GM12875 (cell line): ENCODE data around the gene FIGN.

Experiments
- H3K4me3 ChIP-seq: one replicate; pipeline ENCODE4 v1.5.1; 2011; ENCODE audit warnings: low read depth, low read length, control low read depth
- TF ChIP-seq, protein P1 (sequence below): IDR thresholded peaks from 2 replicates; pipeline ENCODE4 v1.5.1; 2011; ENCODE audit warnings: low read depth, mild to moderate bottlenecking, control low read depth, inconsistent platforms, low read length, moderate library complexity, borderline replicate concordance; ENCODE audit not compliant: insufficient read depth

FIGN gene

DNA sequence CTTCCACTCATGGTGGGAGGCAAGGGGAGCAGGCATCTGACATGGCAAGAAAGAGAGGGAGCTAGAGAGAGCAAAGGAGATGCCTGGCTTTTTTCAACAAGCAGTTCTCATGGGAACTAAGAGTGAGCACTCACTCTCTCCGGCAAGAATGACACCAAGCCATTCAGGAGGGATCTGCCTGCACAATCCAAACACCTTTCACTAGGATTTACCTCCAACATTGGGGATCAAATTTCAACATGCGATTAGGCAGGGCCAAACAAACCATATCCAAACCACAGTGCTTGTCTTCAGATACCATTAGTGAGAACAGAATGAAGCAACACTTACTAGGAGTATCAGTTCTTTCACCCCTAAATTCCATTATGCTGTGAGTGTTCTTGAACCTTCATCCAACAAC, 77.3 kb downstream of the FIGN start:
- TF ChIP-seq, protein P1, sequence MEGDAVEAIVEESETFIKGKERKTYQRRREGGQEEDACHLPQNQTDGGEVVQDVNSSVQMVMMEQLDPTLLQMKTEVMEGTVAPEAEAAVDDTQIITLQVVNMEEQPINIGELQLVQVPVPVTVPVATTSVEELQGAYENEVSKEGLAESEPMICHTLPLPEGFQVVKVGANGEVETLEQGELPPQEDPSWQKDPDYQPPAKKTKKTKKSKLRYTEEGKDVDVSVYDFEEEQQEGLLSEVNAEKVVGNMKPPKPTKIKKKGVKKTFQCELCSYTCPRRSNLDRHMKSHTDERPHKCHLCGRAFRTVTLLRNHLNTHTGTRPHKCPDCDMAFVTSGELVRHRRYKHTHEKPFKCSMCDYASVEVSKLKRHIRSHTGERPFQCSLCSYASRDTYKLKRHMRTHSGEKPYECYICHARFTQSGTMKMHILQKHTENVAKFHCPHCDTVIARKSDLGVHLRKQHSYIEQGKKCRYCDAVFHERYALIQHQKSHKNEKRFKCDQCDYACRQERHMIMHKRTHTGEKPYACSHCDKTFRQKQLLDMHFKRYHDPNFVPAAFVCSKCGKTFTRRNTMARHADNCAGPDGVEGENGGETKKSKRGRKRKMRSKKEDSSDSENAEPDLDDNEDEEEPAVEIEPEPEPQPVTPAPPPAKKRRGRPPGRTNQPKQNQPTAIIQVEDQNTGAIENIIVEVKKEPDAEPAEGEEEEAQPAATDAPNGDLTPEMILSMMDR = no peak
- H3K4me3 ChIP-seq = no peak overlapping the region

DNA sequence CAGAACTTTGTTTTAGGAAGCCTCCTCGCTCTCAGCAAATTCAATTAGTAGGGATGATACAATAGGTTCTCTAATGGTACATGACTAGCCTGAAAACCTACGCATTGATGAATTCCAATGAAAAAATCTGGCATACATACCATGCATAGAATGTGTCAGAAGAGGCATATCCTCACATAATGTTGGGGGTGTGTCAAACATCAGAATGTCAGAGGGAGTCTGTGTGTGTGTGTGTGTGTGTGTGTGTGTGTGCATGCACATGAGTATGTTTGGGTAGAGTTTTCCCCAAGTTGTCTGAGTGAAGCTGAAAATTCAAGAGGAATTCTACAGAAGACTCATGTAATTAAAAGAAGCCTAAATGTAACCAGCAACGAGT, 78.5 kb downstream of the FIGN start:
- no peak overlapping the region for H3K4me3 ChIP-seq
- TF ChIP-seq, protein P1 = no peak

DNA sequence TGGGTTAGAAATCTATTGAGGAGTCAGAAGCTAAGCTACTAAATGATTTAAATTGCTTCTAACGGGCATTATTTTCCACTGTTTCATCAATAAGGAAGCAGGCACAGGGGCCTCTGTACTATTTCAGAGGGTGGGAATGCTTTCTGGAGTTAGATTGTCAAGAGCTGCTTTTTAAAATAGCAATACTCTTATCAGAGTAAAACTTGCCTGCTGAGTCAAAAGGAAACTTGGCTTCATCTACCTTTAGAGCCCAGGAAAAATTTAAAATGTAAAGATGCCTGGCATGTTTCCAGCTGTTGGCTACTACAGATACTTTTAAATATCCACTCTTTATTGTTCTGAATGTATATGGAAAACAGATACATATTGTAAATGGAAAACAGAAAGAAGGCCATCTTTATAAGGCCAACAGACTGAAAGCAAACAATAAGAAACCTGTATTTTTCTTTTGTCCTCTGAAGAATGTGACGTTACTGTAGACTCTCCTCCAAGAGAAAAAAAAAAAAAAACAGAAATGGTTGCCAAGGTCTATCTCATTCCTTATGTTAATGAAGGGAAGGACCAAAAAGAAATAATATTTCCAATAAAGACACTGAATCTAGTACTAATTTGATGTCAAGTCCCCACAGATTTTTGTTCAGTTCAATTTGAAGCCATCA, 79.1 kb downstream of the FIGN start:
- TF ChIP-seq, protein P1 = no peak
- H3K4me3 ChIP-seq = no peak overlapping the region

DNA sequence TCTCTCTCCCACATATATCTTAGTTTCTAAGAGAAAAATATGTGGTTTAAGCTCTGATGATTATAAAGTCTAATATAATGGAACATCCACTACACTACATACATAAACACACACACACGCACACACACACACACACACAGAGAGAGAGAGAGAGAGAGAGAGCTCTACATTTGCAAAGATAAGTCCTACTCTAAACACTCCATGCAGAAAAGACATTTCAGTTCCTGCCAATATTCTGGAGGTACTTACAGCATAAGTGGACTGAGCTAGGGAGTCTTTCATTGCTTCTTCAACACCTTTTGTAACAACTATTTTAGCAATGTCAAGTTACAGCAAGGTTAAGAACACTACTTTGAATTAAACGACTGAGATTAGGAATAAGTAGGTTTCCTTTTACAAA, 80.1 kb downstream of the FIGN start:
- H3K4me3 ChIP-seq = no peak overlapping the region
- TF ChIP-seq, protein P1 = no peak

DNA sequence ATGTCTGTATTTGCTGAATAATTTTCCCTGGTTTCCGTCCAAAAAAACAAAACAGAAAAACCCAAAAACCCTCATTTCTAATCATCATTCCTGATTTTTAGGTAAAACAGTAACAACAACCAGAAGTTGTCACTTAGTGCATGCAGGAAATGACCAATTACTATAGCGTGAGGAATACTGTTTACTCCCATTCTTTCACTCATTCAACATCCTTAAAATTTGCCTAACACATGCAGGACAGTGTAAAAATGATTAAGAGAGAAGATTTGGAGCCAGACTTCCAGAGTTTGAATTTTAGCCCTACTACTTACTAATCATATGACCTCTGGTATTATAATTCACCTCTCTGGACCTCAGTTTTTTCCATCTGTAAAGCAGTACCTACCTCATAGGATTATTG, 83.1 kb downstream of the FIGN start:
- TF ChIP-seq, protein P1 = no peak
- no peak overlapping the region for H3K4me3 ChIP-seq

DNA sequence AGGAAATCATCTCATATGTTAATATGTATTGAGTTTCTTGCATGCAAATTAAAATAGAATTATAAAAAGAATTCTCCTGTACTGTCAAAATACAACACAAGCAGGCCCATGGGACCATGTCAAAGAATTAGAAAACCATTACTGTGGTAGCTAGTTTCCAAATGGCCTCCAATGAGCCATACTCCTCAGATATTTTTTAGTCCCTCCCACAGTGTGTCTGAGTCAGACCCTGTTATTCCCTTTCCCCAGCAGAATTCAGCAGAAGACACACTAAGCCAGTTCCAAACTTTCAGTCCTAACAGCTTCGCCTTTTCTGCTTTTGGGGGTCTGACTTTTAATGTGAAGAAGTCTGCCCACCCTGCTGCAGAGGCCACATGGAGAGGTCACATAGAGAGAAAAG, 86.7 kb downstream of the FIGN start:
- TF ChIP-seq, protein P1 = no peak
- no peak overlapping the region for H3K4me3 ChIP-seq

DNA sequence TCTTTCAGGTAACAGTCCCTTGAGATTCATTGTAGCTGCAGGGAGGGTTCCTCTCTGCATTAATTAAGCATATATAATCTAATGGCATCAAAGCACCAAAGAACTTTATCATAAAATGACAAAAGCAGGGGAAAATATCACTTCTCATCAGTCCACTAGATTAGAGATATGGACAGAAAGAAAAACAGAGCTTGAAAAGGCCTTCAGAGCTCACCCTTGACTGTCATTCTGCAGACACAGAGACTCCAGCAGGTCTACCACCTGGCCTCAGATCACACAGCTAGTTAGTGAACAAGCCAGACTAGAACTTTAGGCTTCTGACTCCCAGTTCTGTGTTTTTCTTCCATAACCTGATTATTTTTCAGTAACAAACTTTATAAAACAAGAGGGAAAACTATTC, 88.5 kb downstream of the FIGN start:
- no peak overlapping the region for H3K4me3 ChIP-seq
- TF ChIP-seq, protein P1 = no peak
